IgD-negative memory B cell (primary cell): Measurements from ENCODE around the gene REEP6. TPM values are rescaled to one million over a fixed set of nuclear protein-coding genes. Genes with fewer than 3 reads are reported as not detected.
A peak's percentile ranks its signal among the peaks of the same experiment; 100 is the strongest.

Experiments used
- H3K27ac Mint-ChIP-seq, 3 donors: one replicate each; pipeline ENCODE4 v1.8.0; 2020 to 2022; ENCODE audit warnings: mild to moderate bottlenecking in 3 of 3, mixed read lengths in 3 of 3, moderate library complexity in 1 of 3
- H3K27me3 Mint-ChIP-seq: one replicate; pipeline ENCODE4 v1.8.0; 2021; ENCODE audit warnings: mixed read lengths
- H3K36me3 Mint-ChIP-seq: one replicate; pipeline ENCODE4 v1.8.0; 2020; ENCODE audit warnings: mild to moderate bottlenecking, mixed read lengths
- H3K4me1 Mint-ChIP-seq, 3 donors: one replicate each; pipeline ENCODE4 v1.8.0; 2020 to 2022; ENCODE audit warnings: mixed read lengths in 3 of 3, mild to moderate bottlenecking in 1 of 3
- H3K4me3 Mint-ChIP-seq, 4 donors: one replicate each; pipeline ENCODE4 v1.8.0; 2020 to 2022; ENCODE audit warnings: mild to moderate bottlenecking in 4 of 4, mixed read lengths in 4 of 4, moderate library complexity in 3 of 4
- H3K9me3 Mint-ChIP-seq, 3 donors: one replicate each; pipeline ENCODE4 v1.8.0; 2020 to 2021; ENCODE audit warnings: mixed read lengths in 3 of 3, mild to moderate bottlenecking in 1 of 3
- polyA plus RNA-seq: library from polyadenylated mRNA; unstranded; fragments of 300-500 nt; fragmentation: Illumina TruSeq; gene quantifications from one replicate; pipeline ENCODE4 v1.2.3, GENCODE V29; 2021

The REEP6 gene
- polyA plus RNA-seq, 1 donor from 2014 or later = 0.24 TPM

GRCh38 chr19:1452802-1453524 is 38.0 kb upstream of the REEP6 start:
- H3K36me3 Mint-ChIP-seq = no peaks in the 10 kb centered on the region
- peak overlapping the region in 1 of 4 donors; percentile 49 for H3K4me3 Mint-ChIP-seq
- H3K4me1 Mint-ChIP-seq = peaks cover 9 to 17% (median 16%) of the 10 kb centered on the region in 3 donors
- H3K9me3 Mint-ChIP-seq = no peaks in the 10 kb centered on the region
- no peak overlapping the region for H3K27ac Mint-ChIP-seq
- H3K27me3 Mint-ChIP-seq = peaks cover 46% of the 10 kb centered on the region

- H3K4me3 Mint-ChIP-seq = peak overlapping the region in 3 of 4 donors; percentile 9 to 25 (median 23)
- H3K27me3 Mint-ChIP-seq = peaks cover 44% of the 10 kb centered on the region
- H3K9me3 Mint-ChIP-seq = no peaks in the 10 kb centered on the region
- H3K4me1 Mint-ChIP-seq = peaks cover 9 to 17% (median 17%) of the 10 kb centered on the region in 3 donors
- H3K27ac Mint-ChIP-seq = peak overlapping the region in 2 of 3 donors; percentile 69 to 73
- no peaks in the 10 kb centered on the region for H3K36me3 Mint-ChIP-seq
Observed at GRCh38 chr19:1453525-1454364, 37.2 kb upstream of the REEP6 start.

GRCh38 chr19:1455002-1455335 is 36.0 kb upstream of the REEP6 start:
- H3K4me3 Mint-ChIP-seq = peak overlapping the region; percentile 46 to 90 (median 74)
- H3K9me3 Mint-ChIP-seq = no peaks in the 10 kb centered on the region
- peak overlapping the region in 2 of 3 donors; percentile 13 to 85 for H3K27ac Mint-ChIP-seq
- H3K36me3 Mint-ChIP-seq = no peaks in the 10 kb centered on the region
- H3K27me3 Mint-ChIP-seq = peaks cover 37% of the 10 kb centered on the region
- H3K4me1 Mint-ChIP-seq = peaks cover 9 to 14% (median 12%) of the 10 kb centered on the region in 3 donors

- H3K4me1 Mint-ChIP-seq = peaks cover 9 to 12% (median 12%) of the 10 kb centered on the region in 3 donors
- H3K27ac Mint-ChIP-seq = peak overlapping the region in 2 of 3 donors; percentile 50 to 85
- H3K27me3 Mint-ChIP-seq = peaks cover 34% of the 10 kb centered on the region
- H3K4me3 Mint-ChIP-seq = peak overlapping the region in 3 of 4 donors; percentile 70 to 92 (median 89)
- H3K36me3 Mint-ChIP-seq = no peaks in the 10 kb centered on the region
- H3K9me3 Mint-ChIP-seq = no peaks in the 10 kb centered on the region
Observed at GRCh38 chr19:1455336-1456120, 35.5 kb upstream of the REEP6 start.

- H3K27me3 Mint-ChIP-seq = peaks cover 26% of the 10 kb centered on the region
Observed at GRCh38 chr19:1456121-1456900, 34.7 kb upstream of the REEP6 start.

GRCh38 chr19:1457031-1457739 is 33.8 kb upstream of the REEP6 start:
- Mint-ChIP-seq H3K27me3 (peaks cover 26% of the 10 kb centered on the region), H3K27ac (peak overlapping the region in 1 of 3 donors; percentile 68), H3K4me3 (peak overlapping the region in 1 of 4 donors; percentile 27), H3K9me3 (no peaks in the 10 kb centered on the region), H3K4me1 (peaks cover 8 to 12% (median 9%) of the 10 kb centered on the region in 3 donors), H3K36me3 (no peaks in the 10 kb centered on the region)

More at GRCh38 chr19:1456121-1456900, 34.7 kb upstream of the REEP6 start:
- H3K4me1 Mint-ChIP-seq = peaks cover 8 to 12% (median 9%) of the 10 kb centered on the region in 3 donors
- H3K36me3 Mint-ChIP-seq = no peaks in the 10 kb centered on the region
- no peaks in the 10 kb centered on the region for H3K9me3 Mint-ChIP-seq
- H3K27ac Mint-ChIP-seq = no peak overlapping the region
- H3K4me3 Mint-ChIP-seq = no peak overlapping the region

GRCh38 chr19:1457892-1458291 is 33.1 kb upstream of the REEP6 start:
- Mint-ChIP-seq H3K4me3 (no peak overlapping the region), H3K27me3 (peaks cover 26% of the 10 kb centered on the region), H3K27ac (peak overlapping the region in 2 of 3 donors; percentile 63 to 88), H3K9me3 (no peaks in the 10 kb centered on the region), H3K4me1 (peaks cover 8 to 10% (median 9%) of the 10 kb centered on the region in 3 donors), H3K36me3 (no peaks in the 10 kb centered on the region)

GRCh38 chr19:1459479-1459878 is 31.5 kb upstream of the REEP6 start:
- Mint-ChIP-seq H3K9me3 (no peaks in the 10 kb centered on the region), H3K36me3 (no peaks in the 10 kb centered on the region), H3K27ac (peak overlapping the region in 2 of 3 donors; percentile 59 to 88)

GRCh38 chr19:1460033-1460995 is 30.7 kb upstream of the REEP6 start:
- Mint-ChIP-seq H3K27ac (peak overlapping the region in 2 of 3 donors; percentile 35 to 88), H3K27me3 (peaks cover 15% of the 10 kb centered on the region), H3K4me3 (no peak overlapping the region), H3K9me3 (no peaks in the 10 kb centered on the region), H3K4me1 (peaks cover 3 to 6% (median 4%) of the 10 kb centered on the region in 3 donors), H3K36me3 (no peaks in the 10 kb centered on the region)

More at GRCh38 chr19:1459479-1459878, 31.5 kb upstream of the REEP6 start:
- H3K4me3 Mint-ChIP-seq = no peak overlapping the region
- peaks cover 18% of the 10 kb centered on the region for H3K27me3 Mint-ChIP-seq
- peaks cover 5 to 9% (median 8%) of the 10 kb centered on the region in 3 donors for H3K4me1 Mint-ChIP-seq

GRCh38 chr19:1461862-1462261 is 29.1 kb upstream of the REEP6 start:
- peaks cover 0 to 2% (median 0%) of the 10 kb centered on the region in 3 donors for H3K4me1 Mint-ChIP-seq
- peaks cover 9% of the 10 kb centered on the region for H3K27me3 Mint-ChIP-seq
- H3K9me3 Mint-ChIP-seq = no peaks in the 10 kb centered on the region
- H3K36me3 Mint-ChIP-seq = no peaks in the 10 kb centered on the region
- no peak overlapping the region for H3K27ac Mint-ChIP-seq
- no peak overlapping the region for H3K4me3 Mint-ChIP-seq

GRCh38 chr19:1465191-1466016 is 25.6 kb upstream of the REEP6 start:
- Mint-ChIP-seq H3K27me3 (peaks cover 8% of the 10 kb centered on the region), H3K9me3 (no peaks in the 10 kb centered on the region), H3K27ac (no peak overlapping the region), H3K36me3 (no peaks in the 10 kb centered on the region), H3K4me1 (peaks cover 0 to 3% (median 0%) of the 10 kb centered on the region in 3 donors), H3K4me3 (no peak overlapping the region)

GRCh38 chr19:1466018-1466460 is 24.9 kb upstream of the REEP6 start:
- no peaks in the 10 kb centered on the region for H3K36me3 Mint-ChIP-seq
- H3K4me1 Mint-ChIP-seq = peaks cover 0 to 3% (median 0%) of the 10 kb centered on the region in 3 donors
- no peak overlapping the region for H3K27ac Mint-ChIP-seq
- H3K27me3 Mint-ChIP-seq = peaks cover 8% of the 10 kb centered on the region
- no peaks in the 10 kb centered on the region for H3K9me3 Mint-ChIP-seq
- no peak overlapping the region for H3K4me3 Mint-ChIP-seq
